ENCODE measurements around the gene TXLNA.
A peak's percentile ranks its signal among the peaks of the same experiment; 100 is the strongest.

The TXLNA gene

GRCh38 chr1:32186077-32186476 lies 6.6 kb downstream of the TXLNA start:
- DNase-seq (ENCODE audit: low spot score), result no peak

- DNase-seq (ENCODE audit: low spot score), result no peak
These were observed 7.0 kb downstream of the TXLNA start for GRCh38 chr1:32186491-32186890.

- DNase-seq (ENCODE audit: low spot score), result no peak
These were observed 8.4 kb downstream of the TXLNA start for GRCh38 chr1:32187850-32188249.

GRCh38 chr1:32192220-32192948 lies 12.9 kb downstream of the TXLNA start:
- no peak for DNase-seq (ENCODE audit: low spot score)

- DNase-seq (ENCODE audit: low spot score), result no peak
These were observed 15.5 kb downstream of the TXLNA start for GRCh38 chr1:32194984-32195383.

GRCh38 chr1:32195531-32195930 lies 16.1 kb downstream of the TXLNA start:
- no peak for DNase-seq (ENCODE audit: low spot score)

- no peak for DNase-seq (ENCODE audit: low spot score)
These were observed 16.7 kb downstream of the TXLNA start for GRCh38 chr1:32195972-32196823.

- DNase-seq (ENCODE audit: low spot score), result no peak
These were observed 17.6 kb downstream of the TXLNA start for GRCh38 chr1:32197074-32197473.

GRCh38 chr1:32197837-32198236 lies 18.4 kb downstream of the TXLNA start:
- DNase-seq (ENCODE audit: low spot score), result no peak

- DNase-seq (ENCODE audit: low spot score), result no peak
These were observed 19.0 kb downstream of the TXLNA start for GRCh38 chr1:32198237-32199042.

GRCh38 chr1:32199043-32199716 lies 19.7 kb downstream of the TXLNA start:
- DNase-seq (ENCODE audit: low spot score), result no peak

- no peak for DNase-seq (ENCODE audit: low spot score)
These were observed 20.2 kb downstream of the TXLNA start for GRCh38 chr1:32199717-32200072.

- peak; percentile 29 for DNase-seq (ENCODE audit: low spot score)
These were observed 20.9 kb downstream of the TXLNA start, which contains the start of gene CCDC28B for GRCh38 chr1:32200226-32201010. TSS of gene CCDC28B (plus strand) at chr1:32200595. CDS start at chr1:32201936, 1,341 bp downstream.

- DNase-seq (ENCODE audit: low spot score), result peak; percentile 36
These were observed 21.8 kb downstream of the TXLNA start for GRCh38 chr1:32201011-32201855.

- DNase-seq (ENCODE audit: low spot score), result no peak
These were observed 25.5 kb downstream of the TXLNA start for GRCh38 chr1:32204943-32205361.

GRCh38 chr1:32205401-32206370 lies 26.2 kb downstream of the TXLNA start, which contains the start of gene IQCC:
TSS of gene IQCC (plus strand) at chr1:32205671. CDS start at chr1:32205682, 11 bp downstream.
- peak; percentile 84 for DNase-seq (ENCODE audit: low spot score)

GRCh38 chr1:32208469-32208868 lies 29.0 kb downstream of the TXLNA start:
- DNase-seq (ENCODE audit: low spot score), result no peak

- peak; percentile 87 for DNase-seq (ENCODE audit: low spot score)
These were observed 29.4 kb downstream of the TXLNA start, which contains the start of gene DCDC2B for GRCh38 chr1:32208891-32209328. TSS of gene DCDC2B (plus strand) at chr1:32209089. CDS start at chr1:32209094, 5 bp downstream.
